Natural killer cell (primary cell): ENCODE data around the gene DPEP3. TPM values are rescaled to one million over a fixed set of nuclear protein-coding genes. Genes with fewer than 3 reads are reported as not detected.

Experiments
- ATAC-seq, 3 donors: fragments of 150-1000 bp in 2 of 3; fragments of 200-7000 bp in 1 of 3; cut with Tn5 transposase; 1 replicate in 1 of 3; 2 replicates in 2 of 3; pipeline ENCODE4 v1.10.0; 2021; ENCODE audit warnings: mild to moderate bottlenecking in 2 of 3, moderate library complexity in 2 of 3
- DNase-seq, 2 donors: peaks; one replicate each; pipeline versions ENCODE4 v3.0.0 to v3.0.0-alpha.2; 2013 to 2021; ENCODE audit warnings: mixed read lengths in 1 of 2
- H3K27ac ChIP-seq: one replicate; pipeline ENCODE4 v1.5.1; 2013; ENCODE audit warnings: mild to moderate bottlenecking, low read length
- H3K27me3 ChIP-seq: one replicate; pipeline ENCODE4 v1.6.1; 2013; ENCODE audit warnings: low read length; ENCODE audit not compliant: control insufficient read depth, insufficient read depth
- H3K36me3 ChIP-seq: one replicate; pipeline ENCODE4 v1.6.1; 2013; ENCODE audit warnings: low read length; ENCODE audit not compliant: control insufficient read depth, insufficient read depth
- H3K4me1 ChIP-seq: one replicate; pipeline ENCODE4 v1.6.1; 2013; ENCODE audit warnings: low read length; ENCODE audit not compliant: control insufficient read depth, insufficient read depth
- H3K4me3 ChIP-seq: one replicate; pipeline ENCODE4 v1.5.1; 2013; ENCODE audit warnings: low read length
- H3K9me3 ChIP-seq: one replicate; pipeline ENCODE4 v1.6.1; 2013; ENCODE audit warnings: low read length; ENCODE audit not compliant: control insufficient read depth, insufficient read depth
- H3K27ac Mint-ChIP-seq, 2 donors: one replicate each; pipeline ENCODE4 v1.8.0; 2022; ENCODE audit warnings: mild to moderate bottlenecking in 2 of 2, mixed read lengths in 2 of 2, moderate library complexity in 1 of 2
- H3K27me3 Mint-ChIP-seq, 2 donors: one replicate each; pipeline ENCODE4 v1.8.0; 2022; ENCODE audit warnings: low read depth in 2 of 2, mixed read lengths in 2 of 2
- H3K36me3 Mint-ChIP-seq: one replicate; pipeline ENCODE4 v1.8.0; 2022; ENCODE audit warnings: mixed read lengths
- H3K4me1 Mint-ChIP-seq, 2 donors: one replicate each; pipeline ENCODE4 v1.8.0; 2022; ENCODE audit warnings: mixed read lengths in 2 of 2
- H3K4me3 Mint-ChIP-seq: one replicate; pipeline ENCODE4 v1.8.0; 2022; ENCODE audit warnings: mild to moderate bottlenecking, moderate library complexity, mixed read lengths
- H3K9me3 Mint-ChIP-seq, 2 donors: one replicate each; pipeline ENCODE4 v1.8.0; 2022; ENCODE audit warnings: mixed read lengths in 2 of 2
- CTCF ChIP-seq: fragments of 200-600 bp; IDR thresholded peaks from one replicate; pipeline ENCODE4 v1.8.0; 2022; ENCODE audit warnings: antibody characterized with exemption
- WGBS: methylation state at CpG from one replicate; pipeline ENCODE4 v1.1.7; 2013; ENCODE audit warnings: missing lambda C conversion rate; ENCODE audit not compliant: insufficient coverage; 5-methylcytosine and 5-hydroxymethylcytosine counted together
- intact Hi-C: fragments of 100-400 bp; cut with micrococcal nuclease; formaldehyde crosslinking; loops from one replicate; pipeline ENCODE4 v1.14.2; 2022
- total RNA-seq, 4 donors: library from RNA; stranded (reverse); fragments of 120-200 nt in 1 of 4; gene quantifications; one replicate each; pipeline versions ENCODE4 v1.2.3 to v1.2.4, GENCODE V29; 2013 to 2022

Gene DPEP3
- total RNA-seq, 3 donors from 2014 or later (not counting 1 experiment from before 2014, with no cell fraction given) = 0.53 to 1.00 (median 0.96) TPM

GRCh38 chr16:67935101-67935401 lies 45.2 kb downstream of the DPEP3 start:
- no peaks in the 10 kb centered on the region for H3K9me3 ChIP-seq
- no peaks in the 10 kb centered on the region for H3K27me3 ChIP-seq
- intact Hi-C loops = loop anchor here (2.0 to 5.0 kb wide), 4 partner anchors 34 to 453 kb away; partner anchors contain the start of genes AGRP, ATP6V0D1, RANBP10 and SLC12A4
- no peak for TF ChIP-seq CTCF
- H3K4me1 ChIP-seq = peaks cover 41% of the 10 kb centered on the region
- H3K4me3 Mint-ChIP-seq = peak overlapping the region; percentile 98
- H3K4me3 ChIP-seq = peak overlapping the region; percentile 100
- H3K27ac Mint-ChIP-seq = peak overlapping the region; percentile 98
- no peaks in the 10 kb centered on the region for H3K9me3 Mint-ChIP-seq
- H3K27me3 Mint-ChIP-seq = no peaks in the 10 kb centered on the region
- H3K36me3 Mint-ChIP-seq = no peaks in the 10 kb centered on the region
- 87% methylated on average over 13 of the region's 13 CpGs for WGBS
- H3K4me1 Mint-ChIP-seq = peaks cover 32 to 40% of the 10 kb centered on the region in 2 donors
- H3K27ac ChIP-seq = peak overlapping the region; percentile 73
- ATAC-seq = no peak
- DNase-seq = no peak
- H3K36me3 ChIP-seq = peaks cover 46% of the 10 kb centered on the region

GRCh38 chr16:67934306-67935100 lies 45.8 kb downstream of the DPEP3 start:
- intact Hi-C loops = loop anchor here (2.0 to 5.0 kb wide), 4 partner anchors 34 to 452 kb away; partner anchors contain the start of genes AGRP, ATP6V0D1, RANBP10 and SLC12A4
- Mint-ChIP-seq H3K27me3 (no peaks in the 10 kb centered on the region), H3K36me3 (no peaks in the 10 kb centered on the region), H3K4me1 (peaks cover 28 to 35% of the 10 kb centered on the region in 2 donors), H3K27ac (peak overlapping the region; percentile 98), H3K4me3 (peak overlapping the region; percentile 98), H3K9me3 (no peaks in the 10 kb centered on the region)
- ATAC-seq (no peak), DNase-seq (no peak)
- Histone ChIP-seq H3K9me3 (no peaks in the 10 kb centered on the region), H3K36me3 (peaks cover 51% of the 10 kb centered on the region), H3K4me3 (no peak overlapping the region), H3K4me1 (peaks cover 36% of the 10 kb centered on the region), H3K27me3 (no peaks in the 10 kb centered on the region), H3K27ac (peak overlapping the region; percentile 73)
- no peak for TF ChIP-seq CTCF
- WGBS = 93% methylated on average over 13 of the region's 13 CpGs

- no peaks in the 10 kb centered on the region for H3K9me3 ChIP-seq
- Mint-ChIP-seq H3K4me3 (peak overlapping the region; percentile 47), H3K4me1 (peaks cover 28 to 34% of the 10 kb centered on the region in 2 donors), H3K27ac (peak overlapping the region; percentile 48 to 98), H3K27me3 (no peaks in the 10 kb centered on the region), H3K9me3 (no peaks in the 10 kb centered on the region), H3K36me3 (no peaks in the 10 kb centered on the region)
- DNase-seq (no peak), ATAC-seq (no peak)
- TF ChIP-seq CTCF = no peak
- peaks cover 33% of the 10 kb centered on the region for H3K4me1 ChIP-seq
- intact Hi-C loops = loop anchor here (2.0 kb wide), 1 partner anchor 35 kb away; the partner anchor contains the start of gene SLC12A4
- H3K4me3 ChIP-seq = no peak overlapping the region
- 89% methylated on average over 7 of the region's 7 CpGs for WGBS
- peaks cover 58% of the 10 kb centered on the region for H3K36me3 ChIP-seq
- H3K27ac ChIP-seq = no peak overlapping the region
- H3K27me3 ChIP-seq = no peaks in the 10 kb centered on the region
Measured at GRCh38 chr16:67933805-67934204, 46.5 kb downstream of the DPEP3 start.
